ENCODE measurements around the gene SPON2. TPM values are rescaled to one million over a fixed set of nuclear protein-coding genes. Genes with fewer than 3 reads are reported as not detected.
A peak's percentile ranks its signal among the peaks of the same experiment; 100 is the strongest.

SPON2 gene
- total RNA-seq (2021; ENCODE audit: unreplicated experiment), result 1.8 TPM
- polyA plus RNA-seq (2012; ENCODE audit: insufficient read length), result 2.6 TPM
- Bru-seq, nascent RNA, result percentile 30 among the genes with signal in this experiment
- BruChase-seq, experiment 1, labeled RNA remaining after a 2-hour chase, result percentile 31 among the genes with signal in this experiment
- percentile 37 among the genes with signal in this experiment for BruChase-seq, experiment 2, labeled RNA remaining after a 6-hour chase
- long read RNA-seq, result 0 reads

DNA sequence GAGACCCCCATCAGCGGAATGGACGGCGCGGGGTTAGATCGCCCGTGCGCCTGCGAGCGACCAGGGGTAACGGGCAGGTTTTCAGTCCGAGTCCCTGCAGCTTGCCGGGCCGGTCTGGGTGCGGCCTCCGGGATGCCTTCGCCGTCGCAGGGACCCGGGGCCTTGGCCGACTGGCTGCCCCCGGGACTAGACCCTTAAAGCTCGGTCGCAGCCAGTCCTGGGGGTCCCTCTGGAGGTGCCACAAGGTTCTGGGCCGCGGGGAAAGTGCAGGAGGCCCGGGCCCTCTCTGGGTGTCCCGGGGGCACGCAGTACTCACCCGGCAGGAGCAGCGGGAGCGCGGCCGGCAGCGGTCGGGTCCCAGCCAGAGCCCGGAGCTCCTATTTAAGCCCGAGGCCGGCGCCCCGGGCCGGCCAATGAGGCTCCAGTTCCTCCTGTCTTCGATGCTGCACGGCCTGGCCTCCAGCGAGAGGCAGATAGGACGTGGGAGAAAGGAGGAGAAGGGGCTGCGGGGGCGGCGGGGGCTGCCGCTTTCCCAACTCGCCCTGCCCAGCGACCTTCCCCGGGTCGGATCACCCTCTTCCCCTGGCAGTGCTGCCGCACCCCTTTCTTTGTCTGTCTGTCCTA lies at the start of gene SPON2:
TSS of gene SPON2 (minus strand) at position 356 of the 624 bp plus-strand sequence.
- TF ChIP-seq, protein P1, sequence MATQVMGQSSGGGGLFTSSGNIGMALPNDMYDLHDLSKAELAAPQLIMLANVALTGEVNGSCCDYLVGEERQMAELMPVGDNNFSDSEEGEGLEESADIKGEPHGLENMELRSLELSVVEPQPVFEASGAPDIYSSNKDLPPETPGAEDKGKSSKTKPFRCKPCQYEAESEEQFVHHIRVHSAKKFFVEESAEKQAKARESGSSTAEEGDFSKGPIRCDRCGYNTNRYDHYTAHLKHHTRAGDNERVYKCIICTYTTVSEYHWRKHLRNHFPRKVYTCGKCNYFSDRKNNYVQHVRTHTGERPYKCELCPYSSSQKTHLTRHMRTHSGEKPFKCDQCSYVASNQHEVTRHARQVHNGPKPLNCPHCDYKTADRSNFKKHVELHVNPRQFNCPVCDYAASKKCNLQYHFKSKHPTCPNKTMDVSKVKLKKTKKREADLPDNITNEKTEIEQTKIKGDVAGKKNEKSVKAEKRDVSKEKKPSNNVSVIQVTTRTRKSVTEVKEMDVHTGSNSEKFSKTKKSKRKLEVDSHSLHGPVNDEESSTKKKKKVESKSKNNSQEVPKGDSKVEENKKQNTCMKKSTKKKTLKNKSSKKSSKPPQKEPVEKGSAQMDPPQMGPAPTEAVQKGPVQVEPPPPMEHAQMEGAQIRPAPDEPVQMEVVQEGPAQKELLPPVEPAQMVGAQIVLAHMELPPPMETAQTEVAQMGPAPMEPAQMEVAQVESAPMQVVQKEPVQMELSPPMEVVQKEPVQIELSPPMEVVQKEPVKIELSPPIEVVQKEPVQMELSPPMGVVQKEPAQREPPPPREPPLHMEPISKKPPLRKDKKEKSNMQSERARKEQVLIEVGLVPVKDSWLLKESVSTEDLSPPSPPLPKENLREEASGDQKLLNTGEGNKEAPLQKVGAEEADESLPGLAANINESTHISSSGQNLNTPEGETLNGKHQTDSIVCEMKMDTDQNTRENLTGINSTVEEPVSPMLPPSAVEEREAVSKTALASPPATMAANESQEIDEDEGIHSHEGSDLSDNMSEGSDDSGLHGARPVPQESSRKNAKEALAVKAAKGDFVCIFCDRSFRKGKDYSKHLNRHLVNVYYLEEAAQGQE (IDR thresholded peaks at IDR 0.05; ENCODE audit: insufficient read depth in 1 of 2, low read depth in 2 of 2, low read length in 1 of 2), result no peak
- TF ChIP-seq POLR2AphosphoS5 (IDR thresholded peaks at IDR 0.05; ENCODE audit: low read depth, low read length) (no peak), SIN3A (IDR thresholded peaks at IDR 0.05; ENCODE audit: borderline replicate concordance, insufficient read depth, low read depth, low read length) (no peak), TCF7L2 (IDR thresholded peaks at IDR 0.05; ENCODE audit: low read depth, low read length) (no peak)
- TF ChIP-seq, protein P2, sequence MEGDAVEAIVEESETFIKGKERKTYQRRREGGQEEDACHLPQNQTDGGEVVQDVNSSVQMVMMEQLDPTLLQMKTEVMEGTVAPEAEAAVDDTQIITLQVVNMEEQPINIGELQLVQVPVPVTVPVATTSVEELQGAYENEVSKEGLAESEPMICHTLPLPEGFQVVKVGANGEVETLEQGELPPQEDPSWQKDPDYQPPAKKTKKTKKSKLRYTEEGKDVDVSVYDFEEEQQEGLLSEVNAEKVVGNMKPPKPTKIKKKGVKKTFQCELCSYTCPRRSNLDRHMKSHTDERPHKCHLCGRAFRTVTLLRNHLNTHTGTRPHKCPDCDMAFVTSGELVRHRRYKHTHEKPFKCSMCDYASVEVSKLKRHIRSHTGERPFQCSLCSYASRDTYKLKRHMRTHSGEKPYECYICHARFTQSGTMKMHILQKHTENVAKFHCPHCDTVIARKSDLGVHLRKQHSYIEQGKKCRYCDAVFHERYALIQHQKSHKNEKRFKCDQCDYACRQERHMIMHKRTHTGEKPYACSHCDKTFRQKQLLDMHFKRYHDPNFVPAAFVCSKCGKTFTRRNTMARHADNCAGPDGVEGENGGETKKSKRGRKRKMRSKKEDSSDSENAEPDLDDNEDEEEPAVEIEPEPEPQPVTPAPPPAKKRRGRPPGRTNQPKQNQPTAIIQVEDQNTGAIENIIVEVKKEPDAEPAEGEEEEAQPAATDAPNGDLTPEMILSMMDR (IDR thresholded peaks at IDR 0.05), result no peak
- Histone ChIP-seq H3K9me3 (ENCODE audit: control insufficient read depth, insufficient read depth, low read depth, low read length) (no peaks in the 10 kb centered on the region), H3K36me3 (ENCODE audit: control insufficient read depth, insufficient read depth, low read length) (no peaks in the 10 kb centered on the region), H3K4me3 (ENCODE audit: low read depth in 2 of 2, low read length in 2 of 2) (no peak within 1 kb of the TSS), H3K27me3 (ENCODE audit: control insufficient read depth, insufficient read depth, low read length) (no peaks in the 10 kb centered on the region), H3K4me1 (ENCODE audit: control insufficient read depth, insufficient read depth, low read length) (peaks cover 3% of the 10 kb centered on the region; the same call in 1 of the 2 replicates), H3K27ac (ENCODE audit: low read length) (no peak within 1 kb of the TSS)
- intact Hi-C loops (cut with micrococcal nuclease; ENCODE audit: unreplicated experiment) (no loop called here), in situ Hi-C loops (cut with HindIII; ENCODE audit: low pct_unique_long_range_greater_than_20kb, low sequenced_read_pairs) (no loop called here)
- POLR2A ChIA-PET, result no interaction called here
- ATAC-seq (no peak), DNase-seq (ENCODE audit: low read depth, low spot score) (no peak)
- CTCF ChIA-PET, result no interaction called here
- no TSS peak for BruUV-seq (replicated peaks)

DNA sequence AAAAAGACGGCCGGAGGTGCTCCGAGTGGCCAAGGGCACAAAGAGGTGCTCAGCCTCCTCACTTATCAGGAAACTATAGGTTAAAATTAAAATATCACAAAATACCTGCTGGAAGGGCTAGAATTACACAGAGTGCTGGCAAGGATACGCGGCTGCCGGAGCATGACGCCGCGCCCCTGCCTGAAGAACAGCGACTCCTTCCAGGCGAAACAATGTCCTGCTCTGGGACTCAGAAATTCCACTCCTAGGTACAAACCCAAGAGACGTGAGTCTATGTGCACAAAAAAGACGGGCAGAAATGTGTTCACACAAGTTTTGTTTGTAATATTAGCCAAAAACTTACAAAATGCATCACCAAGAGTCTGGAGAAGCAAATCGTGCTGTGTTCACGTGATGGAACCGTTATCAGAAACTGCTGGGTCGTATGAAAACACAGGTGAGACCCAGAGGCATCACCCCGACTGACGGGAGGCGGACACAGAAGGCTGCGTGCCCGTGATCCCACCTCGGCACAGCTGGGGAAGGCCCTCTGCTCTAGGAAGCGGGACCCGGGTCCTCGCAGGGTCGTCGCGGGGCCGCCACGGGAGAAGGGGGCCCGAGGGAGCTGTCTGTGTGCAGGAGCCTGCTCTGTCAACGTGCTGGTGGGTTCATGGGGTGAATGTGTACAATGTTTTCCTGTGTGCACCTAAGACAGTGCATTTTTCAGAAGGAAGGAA lies 48.9 kb upstream of the SPON2 start:
- Histone ChIP-seq H3K4me1 (ENCODE audit: control insufficient read depth, insufficient read depth, low read length) (no peaks in the 10 kb centered on the region), H3K9me3 (ENCODE audit: control insufficient read depth, insufficient read depth, low read depth, low read length) (no peaks in the 10 kb centered on the region), H3K27ac (ENCODE audit: low read length) (no peak overlapping the region), H3K27me3 (ENCODE audit: control insufficient read depth, insufficient read depth, low read length) (no peaks in the 10 kb centered on the region), H3K36me3 (ENCODE audit: control insufficient read depth, insufficient read depth, low read length) (no peaks in the 10 kb centered on the region), H3K4me3 (ENCODE audit: low read depth in 2 of 2, low read length in 2 of 2) (no peak overlapping the region)
- no peak; the same call in 1 of the 2 replicates for ATAC-seq
- intact Hi-C loops (cut with micrococcal nuclease; ENCODE audit: unreplicated experiment), result no loop called here
- ChIA-PET CTCF (no interaction called here), POLR2A (no interaction called here)
- BruUV-seq (replicated peaks), result no TSS peak
- TF ChIP-seq, protein P1 (IDR thresholded peaks at IDR 0.05; ENCODE audit: insufficient read depth in 1 of 2, low read depth in 2 of 2, low read length in 1 of 2), result no peak
- TF ChIP-seq TCF7L2 (IDR thresholded peaks at IDR 0.05; ENCODE audit: low read depth, low read length) (no peak), SIN3A (IDR thresholded peaks at IDR 0.05; ENCODE audit: borderline replicate concordance, insufficient read depth, low read depth, low read length) (no peak), POLR2AphosphoS5 (IDR thresholded peaks at IDR 0.05; ENCODE audit: low read depth, low read length) (no peak)
- TF ChIP-seq, protein P2 (IDR thresholded peaks at IDR 0.05), result no peak
- no peak for DNase-seq (ENCODE audit: low read depth, low spot score)
- in situ Hi-C loops (cut with HindIII; ENCODE audit: low pct_unique_long_range_greater_than_20kb, low sequenced_read_pairs), result no loop called here

All from Panc1 (cell line).